Left ventricle myocardium inferior (tissue), 1 donor: ENCODE results near the gene AOAH. TPM values are rescaled to one million over a fixed set of nuclear protein-coding genes. Genes with fewer than 3 reads are reported as not detected.

Experiments
- DNase-seq: peaks from one replicate; pipeline ENCODE4 v3.0.0-alpha.2; 2020
- H3K27ac ChIP-seq: fragments of 200-600 bp; replicated peaks from 2 replicates; pipeline ENCODE4 v1.8.0; 2021
- H3K27me3 ChIP-seq: fragments of 200-600 bp; 2 replicates; pipeline ENCODE4 v1.8.0; 2021; ENCODE audit warnings: low read depth
- H3K36me3 ChIP-seq: fragments of 200-600 bp; 2 replicates; pipeline ENCODE4 v1.8.0; 2021
- H3K4me1 ChIP-seq: fragments of 200-600 bp; 2 replicates; pipeline ENCODE4 v1.8.0; 2021
- H3K4me3 ChIP-seq: fragments of 200-600 bp; 2 replicates; pipeline ENCODE4 v1.8.0; 2021; ENCODE audit warnings: mild to moderate bottlenecking, moderate library complexity
- H3K9me3 ChIP-seq: fragments of 200-600 bp; replicated peaks from 2 replicates; pipeline ENCODE4 v1.8.0; 2021
- intact Hi-C: fragments of 100-400 bp; cut with micrococcal nuclease; formaldehyde crosslinking; loops from one replicate; pipeline ENCODE4 v1.11.0; 2022
- total RNA-seq: library from RNA; stranded (reverse); fragmentation: NEBNext Ultra II Directional; extraction: Animal tissue kit (Norgen Biotek cat#: 25700); gene quantifications from one replicate; pipeline ENCODE4 v1.2.1, GENCODE V29; 2021
- TF ChIP-seq, protein P1 (sequence below): fragments of 200-600 bp; IDR thresholded peaks from 2 replicates; pipeline ENCODE4 v1.8.0; 2021; ENCODE audit warnings: antibody characterized with exemption, mild to moderate bottlenecking, borderline replicate concordance
- donor health status: DM: no; HTN: yes; CAD: no; lungs with severe emphysema.

Gene AOAH
- total RNA-seq, 1 donor from 2014 or later, result 1.9 TPM

DNA sequence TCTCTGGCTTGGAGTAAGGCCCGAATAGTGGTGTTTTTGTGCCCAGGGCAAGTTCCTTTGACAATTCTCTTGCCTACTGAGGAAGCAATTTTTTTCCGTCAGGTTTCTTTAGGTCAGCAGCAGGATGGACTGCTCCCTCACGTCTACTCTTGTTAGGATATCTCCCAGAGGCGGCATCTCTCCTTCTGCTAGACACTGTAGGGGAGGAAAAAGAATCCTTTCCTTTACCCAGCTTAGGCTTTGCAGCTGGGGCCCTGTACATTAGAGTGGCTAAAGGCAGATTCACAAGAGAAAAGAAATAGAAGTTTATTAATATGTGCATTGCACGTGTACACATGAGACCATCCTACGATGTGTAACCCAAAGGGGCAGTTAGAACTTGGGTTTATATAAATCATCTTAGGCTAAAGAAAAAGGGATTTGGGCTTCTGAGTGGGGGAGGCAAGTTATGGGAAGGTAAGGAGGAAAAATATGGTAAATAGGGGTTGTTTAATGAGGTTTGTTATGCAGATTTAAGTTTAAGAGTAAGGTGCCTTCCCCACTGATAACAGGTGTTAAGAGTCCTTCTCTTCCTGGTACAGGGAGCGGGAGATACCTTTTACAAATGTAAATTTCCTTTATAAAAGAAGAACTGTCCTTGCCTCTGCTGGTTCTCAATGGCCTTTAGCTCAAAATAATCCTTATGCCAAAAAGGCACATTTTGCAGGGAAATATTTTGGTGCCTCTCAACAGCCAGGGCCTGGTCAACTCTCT is 156.4 kb downstream of the AOAH start:
- TF ChIP-seq, protein P1, sequence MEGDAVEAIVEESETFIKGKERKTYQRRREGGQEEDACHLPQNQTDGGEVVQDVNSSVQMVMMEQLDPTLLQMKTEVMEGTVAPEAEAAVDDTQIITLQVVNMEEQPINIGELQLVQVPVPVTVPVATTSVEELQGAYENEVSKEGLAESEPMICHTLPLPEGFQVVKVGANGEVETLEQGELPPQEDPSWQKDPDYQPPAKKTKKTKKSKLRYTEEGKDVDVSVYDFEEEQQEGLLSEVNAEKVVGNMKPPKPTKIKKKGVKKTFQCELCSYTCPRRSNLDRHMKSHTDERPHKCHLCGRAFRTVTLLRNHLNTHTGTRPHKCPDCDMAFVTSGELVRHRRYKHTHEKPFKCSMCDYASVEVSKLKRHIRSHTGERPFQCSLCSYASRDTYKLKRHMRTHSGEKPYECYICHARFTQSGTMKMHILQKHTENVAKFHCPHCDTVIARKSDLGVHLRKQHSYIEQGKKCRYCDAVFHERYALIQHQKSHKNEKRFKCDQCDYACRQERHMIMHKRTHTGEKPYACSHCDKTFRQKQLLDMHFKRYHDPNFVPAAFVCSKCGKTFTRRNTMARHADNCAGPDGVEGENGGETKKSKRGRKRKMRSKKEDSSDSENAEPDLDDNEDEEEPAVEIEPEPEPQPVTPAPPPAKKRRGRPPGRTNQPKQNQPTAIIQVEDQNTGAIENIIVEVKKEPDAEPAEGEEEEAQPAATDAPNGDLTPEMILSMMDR, result no peak
- no peaks in the 10 kb centered on the region for H3K36me3 ChIP-seq
- no peak overlapping the region for H3K27ac ChIP-seq
- H3K4me3 ChIP-seq, result no peak overlapping the region
- peaks cover 8% of the 10 kb centered on the region for H3K4me1 ChIP-seq
- no peaks in the 10 kb centered on the region for H3K27me3 ChIP-seq
- H3K9me3 ChIP-seq, result no peaks in the 10 kb centered on the region
- intact Hi-C loops, result no loop called here
- DNase-seq, result no peak

DNA sequence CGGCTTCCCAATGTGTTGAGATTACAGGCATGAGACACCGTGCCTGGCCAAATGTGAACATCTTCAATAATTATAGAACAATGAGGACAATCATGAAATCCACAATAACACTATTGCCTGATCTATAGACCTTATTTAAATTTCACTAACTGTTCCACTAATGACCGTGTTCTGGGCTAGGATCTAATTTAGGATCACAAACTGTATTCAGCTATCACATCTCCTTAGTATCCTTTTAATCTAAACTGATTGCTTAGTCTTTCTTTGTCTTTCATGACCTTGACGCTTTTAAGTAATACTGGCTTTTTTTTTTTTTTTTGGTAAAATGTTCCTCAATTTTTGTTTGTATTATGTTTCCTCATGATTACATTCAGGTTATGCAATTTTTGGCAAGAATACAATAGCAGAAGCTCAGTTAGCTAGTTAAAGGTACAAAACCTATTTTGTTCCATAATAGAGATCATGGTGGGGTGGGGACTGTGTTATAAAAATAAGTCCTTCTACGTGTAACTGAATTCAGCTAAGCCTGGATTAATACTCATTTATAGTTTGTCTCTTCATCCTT is 158.4 kb downstream of the AOAH start:
- Histone ChIP-seq H3K9me3 (no peaks in the 10 kb centered on the region), H3K27me3 (no peaks in the 10 kb centered on the region), H3K4me3 (no peak overlapping the region), H3K27ac (no peak overlapping the region), H3K36me3 (no peaks in the 10 kb centered on the region), H3K4me1 (peaks cover 8% of the 10 kb centered on the region)
- TF ChIP-seq, protein P1, result no peak
- intact Hi-C loops, result no loop called here
- no peak for DNase-seq

DNA sequence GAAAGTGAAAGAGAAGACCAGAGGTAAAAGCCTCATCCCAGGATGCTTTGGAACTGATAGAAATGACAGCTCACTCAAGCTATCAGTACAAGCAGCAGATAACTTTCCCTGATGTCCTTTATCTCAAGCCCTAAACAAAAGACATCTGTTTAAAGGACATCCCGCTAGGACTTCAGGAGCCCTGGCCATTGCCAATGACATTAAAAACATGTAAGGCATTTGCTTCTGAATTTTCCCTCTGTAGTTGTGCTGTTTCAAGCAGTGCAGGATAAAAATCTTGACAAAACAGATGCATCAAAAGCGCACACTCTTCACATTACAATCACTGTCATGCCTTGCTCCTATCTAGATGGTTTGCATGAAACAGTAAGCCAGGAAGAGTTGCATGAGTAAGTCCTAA is 159.8 kb downstream of the AOAH start:
- no peak overlapping the region for H3K27ac ChIP-seq
- H3K4me3 ChIP-seq, result no peak overlapping the region
- no peaks in the 10 kb centered on the region for H3K36me3 ChIP-seq
- no peaks in the 10 kb centered on the region for H3K9me3 ChIP-seq
- TF ChIP-seq, protein P1, result no peak
- H3K4me1 ChIP-seq, result peaks cover 8% of the 10 kb centered on the region
- no peak for DNase-seq
- H3K27me3 ChIP-seq, result no peaks in the 10 kb centered on the region
- intact Hi-C loops, result no loop called here

DNA sequence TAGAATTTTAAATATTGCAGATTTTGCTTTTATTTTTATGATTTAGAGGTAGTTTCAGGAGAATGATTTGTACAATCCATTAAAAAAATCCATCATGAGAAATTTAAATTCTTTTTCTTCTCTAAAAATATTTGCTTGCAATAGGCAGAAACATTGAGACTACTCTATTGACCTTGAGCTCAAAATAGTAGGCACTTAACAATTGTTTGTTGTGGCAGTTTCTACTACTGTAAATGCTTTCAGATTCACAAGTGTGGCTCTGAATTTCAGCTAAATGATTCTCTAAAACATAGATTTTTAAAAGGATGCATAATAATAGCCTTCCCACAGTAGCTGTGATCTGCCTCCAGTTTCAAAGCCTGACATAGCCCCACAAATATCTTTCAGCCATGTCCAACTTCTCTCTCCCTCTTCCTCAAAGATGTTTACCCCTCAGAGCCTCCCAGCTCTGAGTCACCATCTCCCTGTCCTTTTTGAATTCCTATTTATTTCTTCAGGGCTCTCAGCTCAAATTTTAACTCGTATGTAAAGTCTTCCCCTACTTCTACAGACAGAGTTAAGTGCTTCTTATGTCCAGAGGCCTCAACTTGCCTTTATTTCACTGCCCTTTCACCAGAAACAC is 160.5 kb downstream of the AOAH start:
- Histone ChIP-seq H3K4me3 (no peak overlapping the region), H3K9me3 (no peaks in the 10 kb centered on the region), H3K36me3 (no peaks in the 10 kb centered on the region), H3K4me1 (peaks cover 8% of the 10 kb centered on the region), H3K27ac (no peak overlapping the region), H3K27me3 (no peaks in the 10 kb centered on the region)
- intact Hi-C loops, result no loop called here
- TF ChIP-seq, protein P1, result no peak
- no peak for DNase-seq

DNA sequence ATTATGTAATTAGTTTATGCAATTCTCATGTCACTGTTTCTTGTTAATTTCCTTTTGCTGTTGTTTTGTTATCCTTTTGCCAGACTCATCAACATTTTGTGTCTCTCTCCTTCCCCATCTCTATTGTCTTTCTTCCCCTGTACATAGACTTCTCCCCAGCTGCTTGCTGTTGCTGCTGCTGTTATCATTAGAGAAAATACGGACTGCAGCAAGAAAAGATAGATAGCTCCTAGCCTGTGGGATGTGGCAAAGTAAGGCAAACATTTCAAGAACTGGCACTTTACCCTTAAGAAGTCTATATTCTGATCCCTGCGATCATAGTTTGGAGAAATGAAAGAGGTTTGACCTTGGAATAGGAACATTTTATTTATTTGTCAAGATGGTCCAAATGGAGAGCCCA is 162.2 kb downstream of the AOAH start:
- intact Hi-C loops, result no loop called here
- no peak overlapping the region for H3K4me3 ChIP-seq
- DNase-seq, result no peak
- no peaks in the 10 kb centered on the region for H3K36me3 ChIP-seq
- peaks cover 8% of the 10 kb centered on the region for H3K4me1 ChIP-seq
- H3K27ac ChIP-seq, result no peak overlapping the region
- TF ChIP-seq, protein P1, result no peak
- H3K9me3 ChIP-seq, result no peaks in the 10 kb centered on the region
- no peaks in the 10 kb centered on the region for H3K27me3 ChIP-seq
